Cardiac septum (tissue), 1 donor: Measurements from ENCODE around the gene PHF20. TPM values are rescaled to one million over a fixed set of nuclear protein-coding genes. Genes with fewer than 3 reads are reported as not detected.
"Not testable (repeated sequence)": the region's sequence is repeated elsewhere in the genome, so short reads cannot be mapped to it uniquely, and the experiment has no call there.

Experiments
- DNase-seq: peaks from one replicate; pipeline ENCODE4 v3.0.0-alpha.2; 2020; ENCODE audit warnings: low spot score
- intact Hi-C: fragments of 100-400 bp; cut with DNase I; formaldehyde crosslinking; loops from one replicate; pipeline ENCODE4 v1.14.0; 2022
- long read RNA-seq: library from polyadenylated mRNA; unstranded; transcript quantifications from one replicate; pipeline ENCODE4 v2.0.0, GENCODE V29; 2021
- total RNA-seq: library from RNA; stranded (reverse); fragmentation: NEBNext Ultra II Directional; extraction: Animal tissue kit (Norgen Biotek cat#: 25700); gene quantifications from one replicate; pipeline ENCODE4 v1.2.1, GENCODE V29; 2021
- donor health status: DM: no; HTN: no; CAD: no.

Gene PHF20
- 28.9 TPM for total RNA-seq
- long read RNA-seq, partial matches to known transcripts, result 23 of 34 reads
- long read RNA-seq, other reads (novel, unspliced or antisense), result 9 of 34 reads

- peak; percentile 100 for DNase-seq
- intact Hi-C loops, result loop anchor here (10.0 kb wide), 1 partner anchor 183 kb away; the partner anchor contains the start of gene SCAND1
Observed at GRCh38 chr20:35771689-35772562, at the start of gene PHF20. Gene PHF20 (plus strand): TSS chr20:35772015. CDS start chr20:35801523, 29,508 bp downstream.

DNA sequence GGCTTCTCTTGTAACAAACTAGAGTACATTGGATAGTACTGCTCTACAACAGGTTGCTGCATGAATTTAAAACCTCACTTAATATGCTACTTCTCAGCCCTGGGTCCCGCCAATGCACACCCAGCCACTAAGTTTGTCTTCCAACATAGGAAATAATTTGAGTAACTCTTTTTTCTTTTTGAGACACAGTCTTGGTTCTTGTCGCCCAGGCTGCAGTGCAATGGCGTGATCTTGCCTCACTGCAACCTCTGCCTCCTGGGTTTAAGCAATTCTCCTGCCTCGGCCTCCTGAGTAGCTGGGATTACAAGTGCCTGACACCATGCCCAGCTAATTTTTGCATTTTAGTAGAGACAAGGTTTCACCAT, 48.6 kb upstream of the PHF20 start:
- intact Hi-C loops, DNase-seq: not testable (repeated sequence)

GRCh38 chr20:35723652-35724320, 48.0 kb upstream of the PHF20 start:
- DNase-seq, intact Hi-C loops: not testable (repeated sequence)

- intact Hi-C loops, result no loop called here
- DNase-seq, result no peak
Observed at GRCh38 chr20:35724321-35725230, 47.2 kb upstream of the PHF20 start.

- intact Hi-C loops, result no loop called here
- no peak for DNase-seq
Observed at GRCh38 chr20:35726842-35727711, 44.7 kb upstream of the PHF20 start.

- intact Hi-C loops, result no loop called here
Observed at GRCh38 chr20:35729283-35729807, 42.5 kb upstream of the PHF20 start.

GRCh38 chr20:35729836-35730582, 41.8 kb upstream of the PHF20 start:
- intact Hi-C loops, result no loop called here
- DNase-seq, result no peak

More at GRCh38 chr20:35729283-35729807, 42.5 kb upstream of the PHF20 start:
- DNase-seq, result no peak

GRCh38 chr20:35730583-35731468, 41.0 kb upstream of the PHF20 start:
- intact Hi-C loops, result no loop called here
- DNase-seq, result no peak

- intact Hi-C loops, result no loop called here
- no peak for DNase-seq
Observed at GRCh38 chr20:35731469-35731788, 40.4 kb upstream of the PHF20 start.

DNA sequence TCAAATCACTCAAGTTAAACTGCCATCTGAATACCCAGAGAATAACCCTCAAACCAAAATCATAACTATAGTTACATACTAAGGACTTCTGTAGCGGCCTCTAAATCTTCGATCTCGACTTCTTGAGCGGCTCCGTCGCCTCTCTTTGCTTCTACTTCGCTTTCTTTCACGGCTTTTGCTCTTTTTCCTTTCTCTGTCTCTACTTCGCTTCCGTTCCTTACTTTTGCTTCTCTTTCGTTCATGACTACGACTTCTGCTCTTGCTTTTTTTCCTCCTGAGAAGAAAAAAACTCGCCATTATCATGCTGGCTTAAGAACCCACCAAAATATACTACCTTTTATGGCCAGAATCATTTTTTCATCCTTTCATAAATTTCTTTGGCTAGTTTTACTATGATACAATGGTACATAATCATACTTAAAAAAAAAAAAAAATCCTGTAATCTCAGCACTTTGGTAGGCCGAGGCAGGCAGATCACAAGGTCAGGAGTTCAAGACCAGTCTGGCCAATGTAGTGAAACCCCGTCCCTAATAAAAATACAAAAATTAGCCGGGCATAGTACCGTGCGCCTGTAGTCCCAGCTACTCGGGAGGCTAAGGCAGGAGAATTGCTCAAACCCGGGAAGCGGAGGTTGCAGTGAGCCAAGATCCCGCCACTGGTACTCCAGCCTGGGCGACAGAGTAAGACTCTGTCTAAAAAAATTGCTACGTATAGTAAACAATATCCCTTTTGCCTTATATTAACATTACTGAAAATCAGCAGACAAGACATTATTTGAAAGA, 39.8 kb upstream of the PHF20 start:
- intact Hi-C loops, result no loop called here
- no peak for DNase-seq

DNA sequence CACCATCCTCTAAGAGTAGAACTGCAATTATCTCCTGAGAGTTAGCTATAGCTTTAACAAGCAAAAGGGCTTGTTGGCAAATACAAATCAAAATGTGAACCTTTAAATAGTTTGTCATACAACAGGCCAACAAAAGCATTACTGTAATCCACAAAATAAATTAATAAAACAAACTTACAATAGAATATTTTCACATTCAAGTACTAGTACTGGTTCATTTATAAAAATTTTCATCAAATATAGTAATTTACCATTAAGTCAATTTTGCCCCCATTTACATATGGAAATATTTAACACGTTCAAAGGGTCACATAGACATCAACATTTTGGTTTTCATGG, 39.2 kb upstream of the PHF20 start:
- intact Hi-C loops, result no loop called here
- DNase-seq, result no peak

DNA sequence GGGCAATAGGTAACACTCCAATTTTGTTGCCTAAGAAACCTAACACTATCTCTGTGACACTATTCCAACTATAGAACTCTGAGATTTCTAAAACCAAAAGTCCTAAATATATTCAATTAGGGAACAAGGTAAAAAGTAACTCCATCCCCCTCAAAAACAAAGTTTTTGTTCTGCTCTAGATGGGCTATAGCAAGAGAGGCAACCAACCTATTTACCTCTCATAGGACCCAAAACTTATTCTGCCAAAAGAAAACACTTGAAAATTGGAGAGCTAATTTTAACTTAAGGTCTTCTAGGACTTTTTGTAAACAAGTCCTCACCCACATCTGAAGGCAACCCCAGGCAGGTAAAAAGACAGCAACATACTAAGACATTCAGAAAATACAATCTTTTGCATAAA, 37.4 kb upstream of the PHF20 start:
- no peak for DNase-seq
- intact Hi-C loops, result no loop called here

GRCh38 chr20:35734777-35735649, 36.8 kb upstream of the PHF20 start:
- DNase-seq, result no peak
- intact Hi-C loops, result no loop called here

GRCh38 chr20:35735826-35736470, 35.9 kb upstream of the PHF20 start:
- intact Hi-C loops, result no loop called here
- no peak for DNase-seq

DNA sequence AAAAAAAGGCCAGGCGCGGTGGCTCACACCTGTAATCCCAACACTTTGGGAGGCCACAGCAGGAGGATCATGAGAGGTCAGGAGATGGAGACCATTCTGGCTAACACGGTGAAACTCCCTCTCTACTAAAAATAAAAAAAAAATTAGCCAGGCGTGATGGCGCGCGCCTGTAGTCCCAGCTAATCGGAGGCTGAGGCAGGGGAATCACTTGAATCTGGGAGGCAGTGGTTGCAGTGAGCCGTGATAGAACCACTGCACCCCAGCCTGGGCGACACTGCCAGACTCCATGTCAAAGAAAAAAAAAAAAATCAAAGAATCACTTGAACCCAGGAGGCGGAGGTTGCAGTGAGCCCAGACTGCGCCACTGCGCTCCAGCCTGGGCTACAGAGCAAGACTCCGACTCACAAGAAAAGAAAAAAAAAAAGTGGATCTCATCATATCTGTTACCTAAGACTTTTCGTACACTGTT, 33.9 kb upstream of the PHF20 start:
- DNase-seq, result no peak
- intact Hi-C loops, result no loop called here
